Myocyte (in vitro differentiated cells): Measurements from ENCODE around the gene ARL6IP6. TPM values are rescaled to one million over a fixed set of nuclear protein-coding genes. Genes with fewer than 3 reads are reported as not detected.

ENCODE experiments used
- DNase-seq: peaks from one replicate; pipeline ENCODE4 v3.0.0-alpha.2; 2012; ENCODE audit warnings: low read depth
- total RNA-seq: library from RNA; depleted of rRNA; stranded (reverse); fragments of >200 nt; gene quantifications from 2 replicates; pipeline ENCODE4 v1.2.3, GENCODE V29; 2014

The ARL6IP6 gene
- total RNA-seq, 1 donor from 2014 or later = 23.6 TPM

GRCh38 chr2:152792974-152793373 is 74.6 kb downstream of the ARL6IP6 start:
- DNase-seq = no peak

- DNase-seq = no peak
These were observed 78.5 kb downstream of the ARL6IP6 start for GRCh38 chr2:152796941-152797340.

- no peak for DNase-seq
These were observed 86.4 kb downstream of the ARL6IP6 start for GRCh38 chr2:152804687-152805408.

GRCh38 chr2:152811916-152812315 is 93.5 kb downstream of the ARL6IP6 start:
- DNase-seq = no peak

Other genes with a start within 250 kb of the ARL6IP6 start
- gene PRPF40A, start 1.2 kb upstream of the ARL6IP6 start, total RNA-seq = 104 and 111 TPM in 2 replicates